Measurements from ENCODE around the gene RGS8. TPM values are rescaled to one million over a fixed set of nuclear protein-coding genes. Genes with fewer than 3 reads are reported as not detected.

RGS8 gene
- total and polyA plus RNA-seq, 10 of the 15 experiments (the other 5 are each of a cell fraction or from before 2014, with no cell fraction given): 0.03 to 0.62 (median 0.33) TPM

GRCh38 chr1:182713939-182714338 lies 29.6 kb upstream of the RGS8 start:
- ChIA-PET RAD21 (ENCODE audit: unreplicated experiment) (interaction anchor here (0.6 kb wide), 1 partner anchor 22 kb away, joined by 6 read pairs; no protein-coding TSS in a partner anchor), CTCF (interaction anchor here (1.4 kb wide), 1 partner anchor 69 kb away, joined by 3 read pairs; no protein-coding TSS in a partner anchor), POLR2A (no interaction called here), SMC1A (ENCODE audit: uncharacterized antibody, unreplicated experiment) (interaction anchor here (0.7 to 3.7 kb wide), 4 partner anchors 10 to 70 kb away, joined by 3 to 14 read pairs (median 4); no protein-coding TSS in a partner anchor)
- no TSS peak for BruUV-seq (replicated peaks)
- Histone ChIP-seq H3K4me1 (ENCODE audit: control insufficient read depth, insufficient read depth, low read length) (peaks cover 3% of the 10 kb centered on the region), H3K27me3 (replicated peaks in 1 of 2; ENCODE audit: control insufficient read depth in 2 of 2, insufficient read depth in 2 of 2, low read length in 1 of 2) (no peaks in the 10 kb centered on the region), H2AFZ (ENCODE audit: control insufficient read depth, low read depth, low read length) (no peak overlapping the region), H4K20me1 (ENCODE audit: control insufficient read depth, insufficient read depth) (no peaks in the 10 kb centered on the region), H3K4me2 (ENCODE audit: control insufficient read depth, insufficient read depth) (no peak overlapping the region), H3K9ac (ENCODE audit: control insufficient read depth, insufficient read depth, low read length) (no peak overlapping the region), H3K4me3 (no peak overlapping the region), H3K9me3 (replicated peaks; ENCODE audit: control insufficient read depth, insufficient read depth, low read length) (no peaks in the 10 kb centered on the region), H3K27ac (ENCODE audit: control insufficient read depth, insufficient read depth) (no peak overlapping the region), H3K79me2 (ENCODE audit: control insufficient read depth, insufficient read depth, low read length) (no peaks in the 10 kb centered on the region), H3K36me3 (ENCODE audit: control insufficient read depth in 2 of 2, insufficient read depth in 2 of 2, low read length in 1 of 2) (no peaks in the 10 kb centered on the region)
- ATAC-seq (no peak), FAIRE-seq (no peak), DNase-seq (ENCODE audit: low read depth, low spot score) (no peak)
- TF ChIP-seq PRDM15 (CRISPR knock-in tag; IDR thresholded peaks at IDR 0.05) (no peak), NR2F1 (conservative IDR thresholded peaks at IDR 0.05) (peak; percentile 45), CREM (IDR thresholded peaks at IDR 0.05; ENCODE audit: low read depth) (0 out of 2 replicates have a peak, but pooled peaks have one; percentile 17), ATF2 (IDR thresholded peaks at IDR 0.05; ENCODE audit: low read length) (no peak), GATAD2B (conservative IDR thresholded peaks at IDR 0.05; ENCODE audit: low read depth) (no peak), BHLHE40 (IDR thresholded peaks at IDR 0.05; ENCODE audit: borderline replicate concordance in 1 of 2, low read depth in 2 of 2, low read length in 1 of 2) (no peak), BCL11A (IDR thresholded peaks at IDR 0.05; ENCODE audit: low read depth, low read length) (no peak), RUNX3 (IDR thresholded peaks at IDR 0.05; ENCODE audit: low read length) (peak; percentile 13; the same call in 1 of the 2 replicates), SMC3 (IDR thresholded peaks at IDR 0.05; ENCODE audit: borderline replicate concordance, low read length) (no peak), HDGF (IDR thresholded peaks at IDR 0.05) (no peak), ATF7 (IDR thresholded peaks at IDR 0.05; ENCODE audit: low read depth) (peak; percentile 83), SP1 (IDR thresholded peaks at IDR 0.05; ENCODE audit: low read depth, low read length) (no peak), RFX5 (IDR thresholded peaks at IDR 0.05; ENCODE audit: low read depth, low read length) (no peak), EZH2 (IDR thresholded peaks at IDR 0.05; ENCODE audit: borderline replicate concordance, control insufficient read depth, low read depth, low read length) (no peak), ZNF274 (IDR thresholded peaks at IDR 0.05; ENCODE audit: insufficient read depth, insufficient read length) (no peak)
- TF ChIP-seq, protein P1, sequence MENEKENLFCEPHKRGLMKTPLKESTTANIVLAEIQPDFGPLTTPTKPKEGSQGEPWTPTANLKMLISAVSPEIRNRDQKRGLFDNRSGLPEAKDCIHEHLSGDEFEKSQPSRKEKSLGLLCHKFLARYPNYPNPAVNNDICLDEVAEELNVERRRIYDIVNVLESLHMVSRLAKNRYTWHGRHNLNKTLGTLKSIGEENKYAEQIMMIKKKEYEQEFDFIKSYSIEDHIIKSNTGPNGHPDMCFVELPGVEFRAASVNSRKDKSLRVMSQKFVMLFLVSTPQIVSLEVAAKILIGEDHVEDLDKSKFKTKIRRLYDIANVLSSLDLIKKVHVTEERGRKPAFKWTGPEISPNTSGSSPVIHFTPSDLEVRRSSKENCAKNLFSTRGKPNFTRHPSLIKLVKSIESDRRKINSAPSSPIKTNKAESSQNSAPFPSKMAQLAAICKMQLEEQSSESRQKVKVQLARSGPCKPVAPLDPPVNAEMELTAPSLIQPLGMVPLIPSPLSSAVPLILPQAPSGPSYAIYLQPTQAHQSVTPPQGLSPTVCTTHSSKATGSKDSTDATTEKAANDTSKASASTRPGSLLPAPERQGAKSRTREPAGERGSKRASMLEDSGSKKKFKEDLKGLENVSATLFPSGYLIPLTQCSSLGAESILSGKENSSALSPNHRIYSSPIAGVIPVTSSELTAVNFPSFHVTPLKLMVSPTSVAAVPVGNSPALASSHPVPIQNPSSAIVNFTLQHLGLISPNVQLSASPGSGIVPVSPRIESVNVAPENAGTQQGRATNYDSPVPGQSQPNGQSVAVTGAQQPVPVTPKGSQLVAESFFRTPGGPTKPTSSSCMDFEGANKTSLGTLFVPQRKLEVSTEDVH (IDR thresholded peaks at IDR 0.05; ENCODE audit: low read depth, partially characterized antibody): no peak
- in situ Hi-C loops (cut with MboI): no loop called here
- WGBS (ENCODE audit: insufficient coverage, insufficient replicate concordance, low lambda C conversion rate, missing lambda C conversion rate): 5% methylated on average over 3 of the region's 3 CpGs
- intact Hi-C loops (cut with micrococcal nuclease; ENCODE audit: unreplicated experiment): no loop called here

Data from GM12878 (cell line).